NB4 (cell line): ENCODE data around the gene RYR2.

Experiments
- MYC ChIP-seq: IDR thresholded peaks from 2 replicates; pipeline ENCODE4 v1.6.1; 2011; ENCODE audit warnings: low read depth, low read length
- POLR2A ChIP-seq: IDR thresholded peaks from 2 replicates; pipeline ENCODE4 v1.6.1; 2011; ENCODE audit warnings: mild to moderate bottlenecking; ENCODE audit not compliant: insufficient read length; ENCODE audit errors: extremely low read depth
- TF ChIP-seq, protein P1 (sequence below): IDR thresholded peaks from one replicate; pipeline ENCODE4 v1.5.1; 2012; ENCODE audit warnings: low read depth, low read length

DNA sequence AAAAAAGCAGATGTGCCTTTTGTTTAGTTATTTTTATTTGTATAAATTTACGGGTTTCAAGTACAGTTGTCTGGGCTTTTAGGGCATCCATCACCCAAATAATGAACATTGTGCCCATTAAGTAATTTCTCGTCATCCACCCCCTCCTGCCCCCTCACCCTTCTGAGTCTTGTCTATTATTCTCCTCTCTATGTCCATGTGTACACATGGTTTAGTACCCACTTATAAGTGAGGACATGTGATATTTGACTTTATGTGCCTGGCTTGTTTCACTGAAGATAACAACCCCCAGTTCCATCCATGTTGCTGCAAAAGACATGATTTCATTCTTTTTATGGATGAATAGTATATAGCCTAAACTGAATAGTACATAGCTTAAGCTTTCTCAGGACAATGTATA, 659.5 kb downstream of the RYR2 start:
- TF ChIP-seq, protein P1, sequence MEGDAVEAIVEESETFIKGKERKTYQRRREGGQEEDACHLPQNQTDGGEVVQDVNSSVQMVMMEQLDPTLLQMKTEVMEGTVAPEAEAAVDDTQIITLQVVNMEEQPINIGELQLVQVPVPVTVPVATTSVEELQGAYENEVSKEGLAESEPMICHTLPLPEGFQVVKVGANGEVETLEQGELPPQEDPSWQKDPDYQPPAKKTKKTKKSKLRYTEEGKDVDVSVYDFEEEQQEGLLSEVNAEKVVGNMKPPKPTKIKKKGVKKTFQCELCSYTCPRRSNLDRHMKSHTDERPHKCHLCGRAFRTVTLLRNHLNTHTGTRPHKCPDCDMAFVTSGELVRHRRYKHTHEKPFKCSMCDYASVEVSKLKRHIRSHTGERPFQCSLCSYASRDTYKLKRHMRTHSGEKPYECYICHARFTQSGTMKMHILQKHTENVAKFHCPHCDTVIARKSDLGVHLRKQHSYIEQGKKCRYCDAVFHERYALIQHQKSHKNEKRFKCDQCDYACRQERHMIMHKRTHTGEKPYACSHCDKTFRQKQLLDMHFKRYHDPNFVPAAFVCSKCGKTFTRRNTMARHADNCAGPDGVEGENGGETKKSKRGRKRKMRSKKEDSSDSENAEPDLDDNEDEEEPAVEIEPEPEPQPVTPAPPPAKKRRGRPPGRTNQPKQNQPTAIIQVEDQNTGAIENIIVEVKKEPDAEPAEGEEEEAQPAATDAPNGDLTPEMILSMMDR: no peak
- TF ChIP-seq MYC (no peak), POLR2A (no peak)
